GM18870 (cell line): ENCODE results near the gene MYH4.

ENCODE experiments used
- ATAC-seq: cut with Tn5 transposase; IDR thresholded peaks from one replicate; pipeline ENCODE4 v1.9.1; 2021; ENCODE audit warnings: moderate library complexity; ENCODE audit not compliant: unreplicated experiment

Gene MYH4

GRCh38 chr17:10421900-10422542 is 47.3 kb downstream of the MYH4 start, which contains the start of gene MYH8:
TSS of gene MYH8 (minus strand) at chr17:10421950. CDS start at chr17:10420227, 1,723 bp downstream.
- no peak for ATAC-seq

DNA sequence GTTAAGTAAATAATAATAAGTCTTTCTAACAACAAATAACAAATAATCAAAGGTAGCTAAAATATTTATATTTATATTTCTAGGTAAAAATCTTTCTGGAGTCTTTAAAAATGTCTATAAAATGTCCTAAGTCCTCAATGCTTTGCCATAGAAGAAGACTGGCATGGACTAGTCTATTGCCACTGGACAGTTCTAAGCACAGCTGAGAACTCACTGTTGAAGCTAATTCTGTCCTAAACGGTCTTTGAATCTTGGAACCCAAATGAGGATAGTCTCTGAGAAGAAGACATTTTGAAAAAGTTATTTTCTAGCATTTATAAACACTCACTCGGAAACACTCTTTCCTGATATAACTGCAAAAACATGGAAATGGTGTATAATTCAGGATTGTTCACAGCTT is 48.1 kb downstream of the MYH4 start:
- no peak for ATAC-seq

DNA sequence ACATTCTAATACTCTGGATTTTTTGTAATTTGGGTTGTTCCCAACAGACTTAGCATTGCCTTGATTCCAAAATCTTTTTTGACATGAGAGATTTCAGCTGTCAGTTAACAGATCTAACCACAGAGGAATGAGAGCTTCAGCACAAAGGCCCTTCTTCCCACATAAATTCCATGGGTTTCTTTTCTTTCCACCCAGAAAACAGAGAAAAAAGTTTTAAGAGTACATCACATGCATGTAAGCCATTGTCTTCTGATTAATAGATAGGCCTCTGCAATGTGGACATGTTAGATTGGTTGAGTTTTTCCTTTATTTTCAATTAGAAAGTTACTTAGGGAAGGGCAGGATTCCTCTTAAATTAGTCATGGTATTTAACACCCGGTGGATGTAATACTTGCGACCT is 48.5 kb downstream of the MYH4 start:
- ATAC-seq, result no peak

DNA sequence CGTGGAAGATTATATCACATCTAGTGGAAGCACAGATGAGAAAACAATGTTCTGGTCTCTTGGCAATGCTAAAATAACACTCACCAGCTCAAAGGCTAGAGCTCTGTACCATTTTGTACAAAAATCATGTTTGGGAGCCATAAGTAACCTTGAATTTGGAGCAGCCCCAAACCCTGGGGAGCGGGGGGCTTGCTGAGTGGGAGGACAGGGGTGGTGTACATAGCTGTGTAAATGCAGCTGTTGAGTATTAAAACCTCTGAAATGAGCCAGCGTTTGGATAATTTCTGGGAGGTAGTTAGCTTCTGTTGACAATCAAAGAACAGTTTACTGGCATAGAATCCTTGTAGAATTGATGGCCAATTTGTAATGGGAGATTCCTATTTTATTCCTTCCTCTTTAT is 51.9 kb downstream of the MYH4 start:
- ATAC-seq, result no peak

DNA sequence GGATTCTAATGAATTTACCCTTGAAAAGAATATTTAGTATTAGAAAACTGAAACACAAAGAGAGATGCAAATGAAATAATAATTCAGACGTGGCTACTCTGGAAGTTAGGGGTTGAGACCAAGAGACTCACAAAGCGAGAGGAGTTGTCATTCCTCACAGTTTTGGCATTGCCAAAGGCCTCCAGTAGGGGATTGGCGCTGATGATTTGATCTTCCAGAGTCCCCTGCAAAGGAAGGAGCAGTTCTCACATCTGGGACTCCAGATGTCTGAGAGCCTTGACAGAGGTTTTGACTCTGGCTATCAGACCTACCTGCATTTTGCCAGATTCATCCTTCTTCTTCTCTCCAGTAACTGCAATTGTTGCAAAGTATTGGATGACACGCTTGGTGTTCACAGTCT is 54.2 kb downstream of the MYH4 start:
- no peak for ATAC-seq

GRCh38 chr17:10403589-10403988 is 65.8 kb downstream of the MYH4 start:
- ATAC-seq, result no peak

GRCh38 chr17:10398352-10398751 is 71.0 kb downstream of the MYH4 start:
- ATAC-seq, result no peak

DNA sequence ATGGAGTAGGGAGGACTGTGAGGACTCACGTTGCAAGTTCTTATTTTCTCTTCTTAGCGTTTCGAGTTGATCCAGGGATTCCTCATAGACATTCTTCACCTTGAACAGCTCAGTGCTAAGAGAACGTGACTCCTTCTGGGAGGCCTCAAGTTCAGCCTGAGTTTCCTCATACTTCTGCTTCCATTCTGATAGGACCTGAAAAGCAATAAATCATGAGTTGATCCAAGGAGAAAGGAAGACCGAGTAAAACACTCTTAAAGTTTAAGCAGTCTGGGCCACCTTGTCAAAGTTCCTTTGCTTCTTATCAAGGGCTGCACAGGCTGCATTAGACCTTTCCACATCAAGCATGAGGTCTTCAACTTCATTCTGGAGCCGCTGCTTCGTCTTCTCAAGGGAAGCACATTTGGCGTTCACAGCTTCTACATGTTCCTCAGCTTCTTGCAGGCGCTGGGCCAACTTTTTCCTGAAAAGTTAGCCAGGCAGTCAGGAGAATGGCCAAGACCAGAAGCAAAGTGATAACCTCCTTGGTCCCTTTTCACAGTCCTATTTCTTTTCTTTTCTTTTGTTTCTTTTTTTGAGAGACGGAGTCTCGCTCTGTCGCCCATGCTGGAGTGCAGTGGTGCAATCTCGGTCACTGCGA is 72.7 kb downstream of the MYH4 start:
- ATAC-seq, result no peak

DNA sequence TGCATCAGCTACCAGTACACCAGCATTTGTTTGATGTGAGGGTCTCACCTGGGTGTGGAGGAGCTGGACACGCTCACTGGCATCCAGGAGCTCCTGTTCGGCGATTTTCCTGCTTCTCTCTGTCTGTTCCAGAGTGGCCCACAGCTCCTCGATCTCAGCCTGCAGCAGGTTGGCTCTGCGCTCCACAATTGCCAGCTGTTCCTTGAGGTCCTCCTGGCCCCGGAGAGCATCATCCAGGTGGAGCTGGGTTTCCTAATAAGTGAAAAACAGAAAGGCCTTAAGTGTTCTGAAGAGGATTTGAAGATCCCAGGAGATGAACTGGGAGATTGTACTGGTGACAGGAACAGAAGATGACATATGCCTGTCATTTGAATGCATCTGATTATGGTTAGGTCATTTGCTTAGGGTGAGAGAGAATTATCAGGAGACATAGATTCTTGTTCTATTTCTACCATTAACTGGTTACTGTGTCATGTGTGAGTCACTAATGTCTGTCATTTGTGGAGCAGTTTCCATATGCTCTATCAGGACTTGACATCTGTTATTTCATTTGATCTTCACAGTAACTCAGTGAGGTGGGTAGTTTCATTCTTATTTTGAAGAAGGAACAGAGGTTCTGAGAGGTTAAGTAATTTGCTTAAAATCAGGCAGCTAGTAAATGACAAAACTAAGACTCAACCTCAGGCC is 75.0 kb downstream of the MYH4 start:
- peak; percentile 64 for ATAC-seq
